Measurements from ENCODE around the gene CFAP46. TPM values are rescaled to one million over a fixed set of nuclear protein-coding genes. Genes with fewer than 3 reads are reported as not detected.

CFAP46 gene
- total RNA-seq, 1 experiment from 2014 or later: 3.3 TPM

DNA sequence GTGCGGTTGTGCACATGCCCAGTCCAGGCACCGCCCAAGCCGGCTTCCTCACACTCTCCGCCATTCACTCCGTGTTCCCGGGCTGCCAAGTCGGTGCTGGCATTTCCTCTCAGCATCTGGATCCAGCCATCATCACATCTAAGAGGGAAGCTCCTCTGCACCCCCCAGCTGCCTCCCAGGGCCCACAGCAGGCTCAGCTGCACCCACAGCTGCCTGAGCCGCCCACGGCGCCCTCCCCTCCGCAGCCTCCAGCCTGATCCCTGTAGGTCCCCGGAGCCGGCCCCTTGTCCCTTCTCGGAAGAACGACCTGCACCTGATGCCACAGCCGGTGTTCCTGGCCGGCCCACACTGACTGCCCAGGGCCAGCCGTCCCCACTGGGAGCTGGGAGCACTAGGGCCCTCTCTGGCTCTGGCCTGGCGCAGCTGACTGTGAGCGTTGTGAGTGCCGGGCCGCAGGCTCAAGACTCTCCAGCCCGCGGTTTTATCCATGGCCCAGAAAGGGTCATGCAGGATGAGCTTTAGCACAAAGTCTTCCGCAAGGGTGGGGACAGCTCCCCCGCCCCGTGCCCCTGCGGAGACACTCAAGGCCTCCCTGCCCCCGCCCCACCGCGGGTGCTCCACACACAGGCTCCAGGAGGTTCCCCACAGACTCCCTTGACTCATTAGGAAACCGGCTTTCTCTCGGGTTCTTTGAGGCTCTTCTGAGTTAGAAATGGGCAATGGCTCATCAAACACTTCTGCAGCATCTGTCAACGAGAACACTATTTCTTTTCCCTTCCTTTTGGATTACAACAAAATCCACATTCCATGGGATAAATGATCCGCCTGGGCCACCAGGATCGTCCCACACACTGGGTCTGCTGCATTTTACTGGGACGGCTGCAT lies 31.2 kb downstream of the CFAP46 start:
- ATAC-seq (peak; percentile 29; the same call in 1 of the 2 replicates), DNase-seq (ENCODE audit: low spot score) (no peak)
- H3K27me3 Mint-ChIP-seq (ENCODE audit: low read depth): no peaks in the 10 kb centered on the region
- CTCF ChIA-PET: interaction anchor here (0.6 to 1.1 kb wide), 3 partner anchors 17 to 306 kb away, joined by 3 read pairs; no protein-coding TSS in a partner anchor
- POLR2A ChIA-PET: no interaction called here
- H3K9me3 Mint-ChIP-seq: no peaks in the 10 kb centered on the region
- TF ChIP-seq SP1 (CRISPR knock-in tag; conservative IDR thresholded peaks at IDR 0.05) (no peak), USF1 (CRISPR knock-in tag; IDR thresholded peaks at IDR 0.05) (no peak), CBFB (CRISPR knock-in tag; IDR thresholded peaks at IDR 0.05; ENCODE audit: low read depth) (no peak), SOX15 (CRISPR knock-in tag; IDR thresholded peaks at IDR 0.05) (no peak), ZNF396 (CRISPR knock-in tag; IDR thresholded peaks at IDR 0.05; ENCODE audit: borderline replicate concordance) (no peak), ZNF263 (CRISPR knock-in tag; IDR thresholded peaks at IDR 0.05; ENCODE audit: low read depth) (no peak), TCF7 (CRISPR knock-in tag; IDR thresholded peaks at IDR 0.05; ENCODE audit: low read depth) (no peak)
- TF ChIP-seq, protein P1, sequence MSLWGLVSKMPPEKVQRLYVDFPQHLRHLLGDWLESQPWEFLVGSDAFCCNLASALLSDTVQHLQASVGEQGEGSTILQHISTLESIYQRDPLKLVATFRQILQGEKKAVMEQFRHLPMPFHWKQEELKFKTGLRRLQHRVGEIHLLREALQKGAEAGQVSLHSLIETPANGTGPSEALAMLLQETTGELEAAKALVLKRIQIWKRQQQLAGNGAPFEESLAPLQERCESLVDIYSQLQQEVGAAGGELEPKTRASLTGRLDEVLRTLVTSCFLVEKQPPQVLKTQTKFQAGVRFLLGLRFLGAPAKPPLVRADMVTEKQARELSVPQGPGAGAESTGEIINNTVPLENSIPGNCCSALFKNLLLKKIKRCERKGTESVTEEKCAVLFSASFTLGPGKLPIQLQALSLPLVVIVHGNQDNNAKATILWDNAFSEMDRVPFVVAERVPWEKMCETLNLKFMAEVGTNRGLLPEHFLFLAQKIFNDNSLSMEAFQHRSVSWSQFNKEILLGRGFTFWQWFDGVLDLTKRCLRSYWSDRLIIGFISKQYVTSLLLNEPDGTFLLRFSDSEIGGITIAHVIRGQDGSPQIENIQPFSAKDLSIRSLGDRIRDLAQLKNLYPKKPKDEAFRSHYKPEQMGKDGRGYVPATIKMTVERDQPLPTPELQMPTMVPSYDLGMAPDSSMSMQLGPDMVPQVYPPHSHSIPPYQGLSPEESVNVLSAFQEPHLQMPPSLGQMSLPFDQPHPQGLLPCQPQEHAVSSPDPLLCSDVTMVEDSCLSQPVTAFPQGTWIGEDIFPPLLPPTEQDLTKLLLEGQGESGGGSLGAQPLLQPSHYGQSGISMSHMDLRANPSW (CRISPR knock-in tag; conservative IDR thresholded peaks at IDR 0.05; ENCODE audit: low read depth): no peak
- TF ChIP-seq, protein P2, sequence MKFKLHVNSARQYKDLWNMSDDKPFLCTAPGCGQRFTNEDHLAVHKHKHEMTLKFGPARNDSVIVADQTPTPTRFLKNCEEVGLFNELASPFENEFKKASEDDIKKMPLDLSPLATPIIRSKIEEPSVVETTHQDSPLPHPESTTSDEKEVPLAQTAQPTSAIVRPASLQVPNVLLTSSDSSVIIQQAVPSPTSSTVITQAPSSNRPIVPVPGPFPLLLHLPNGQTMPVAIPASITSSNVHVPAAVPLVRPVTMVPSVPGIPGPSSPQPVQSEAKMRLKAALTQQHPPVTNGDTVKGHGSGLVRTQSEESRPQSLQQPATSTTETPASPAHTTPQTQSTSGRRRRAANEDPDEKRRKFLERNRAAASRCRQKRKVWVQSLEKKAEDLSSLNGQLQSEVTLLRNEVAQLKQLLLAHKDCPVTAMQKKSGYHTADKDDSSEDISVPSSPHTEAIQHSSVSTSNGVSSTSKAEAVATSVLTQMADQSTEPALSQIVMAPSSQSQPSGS (CRISPR knock-in tag; IDR thresholded peaks at IDR 0.05; ENCODE audit: borderline replicate concordance, low read depth): no peak
- H3K4me3 Mint-ChIP-seq: no peak overlapping the region
- H3K4me1 Mint-ChIP-seq: peaks cover 5% of the 10 kb centered on the region
- peak overlapping the region; percentile 74; the same call in 1 of the 2 replicates for H3K27ac Mint-ChIP-seq
- H3K36me3 Mint-ChIP-seq: no peaks in the 10 kb centered on the region

GRCh38 chr10:132910186-132910880 lies 32.0 kb downstream of the CFAP46 start:
- Mint-ChIP-seq H3K27ac (peak overlapping the region; percentile 74; the same call in 1 of the 2 replicates), H3K4me3 (no peak overlapping the region), H3K36me3 (no peaks in the 10 kb centered on the region), H3K27me3 (ENCODE audit: low read depth) (no peaks in the 10 kb centered on the region), H3K4me1 (peaks cover 5% of the 10 kb centered on the region), H3K9me3 (no peaks in the 10 kb centered on the region)
- POLR2A ChIA-PET: no interaction called here
- CTCF ChIA-PET: interaction anchor here (1.0 to 1.3 kb wide), 2 partner anchors 191 to 215 kb away, joined by 3 to 4 read pairs; no protein-coding TSS in a partner anchor
- ATAC-seq (no peak), DNase-seq (ENCODE audit: low spot score) (peak; percentile 17)
- no peak for TF ChIP-seq ZNF671 (CRISPR knock-in tag; IDR thresholded peaks at IDR 0.05)
- TF ChIP-seq, protein P3, sequence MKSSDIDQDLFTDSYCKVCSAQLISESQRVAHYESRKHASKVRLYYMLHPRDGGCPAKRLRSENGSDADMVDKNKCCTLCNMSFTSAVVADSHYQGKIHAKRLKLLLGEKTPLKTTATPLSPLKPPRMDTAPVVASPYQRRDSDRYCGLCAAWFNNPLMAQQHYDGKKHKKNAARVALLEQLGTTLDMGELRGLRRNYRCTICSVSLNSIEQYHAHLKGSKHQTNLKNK (CRISPR knock-in tag; IDR thresholded peaks at IDR 0.05): no peak
- TF ChIP-seq TP53 (CRISPR knock-in tag; IDR thresholded peaks at IDR 0.05): no peak

GRCh38 chr10:132909491-132910071 lies 32.8 kb downstream of the CFAP46 start:
- ChIA-PET CTCF (interaction anchor here (1.3 kb wide), 1 partner anchor 215 kb away, joined by 4 read pairs; no protein-coding TSS in a partner anchor), POLR2A (no interaction called here)
- ATAC-seq (no peak), DNase-seq (ENCODE audit: low spot score) (peak; percentile 7)
- Mint-ChIP-seq H3K4me1 (peaks cover 5% of the 10 kb centered on the region), H3K27ac (no peak overlapping the region), H3K36me3 (no peaks in the 10 kb centered on the region), H3K4me3 (no peak overlapping the region), H3K9me3 (no peaks in the 10 kb centered on the region), H3K27me3 (ENCODE audit: low read depth) (no peaks in the 10 kb centered on the region)
- no peak for TF ChIP-seq EMX1 (CRISPR knock-in tag; IDR thresholded peaks at IDR 0.05)
- no peak for TF ChIP-seq TP53 (CRISPR knock-in tag; IDR thresholded peaks at IDR 0.05)
- TF ChIP-seq, protein P4, sequence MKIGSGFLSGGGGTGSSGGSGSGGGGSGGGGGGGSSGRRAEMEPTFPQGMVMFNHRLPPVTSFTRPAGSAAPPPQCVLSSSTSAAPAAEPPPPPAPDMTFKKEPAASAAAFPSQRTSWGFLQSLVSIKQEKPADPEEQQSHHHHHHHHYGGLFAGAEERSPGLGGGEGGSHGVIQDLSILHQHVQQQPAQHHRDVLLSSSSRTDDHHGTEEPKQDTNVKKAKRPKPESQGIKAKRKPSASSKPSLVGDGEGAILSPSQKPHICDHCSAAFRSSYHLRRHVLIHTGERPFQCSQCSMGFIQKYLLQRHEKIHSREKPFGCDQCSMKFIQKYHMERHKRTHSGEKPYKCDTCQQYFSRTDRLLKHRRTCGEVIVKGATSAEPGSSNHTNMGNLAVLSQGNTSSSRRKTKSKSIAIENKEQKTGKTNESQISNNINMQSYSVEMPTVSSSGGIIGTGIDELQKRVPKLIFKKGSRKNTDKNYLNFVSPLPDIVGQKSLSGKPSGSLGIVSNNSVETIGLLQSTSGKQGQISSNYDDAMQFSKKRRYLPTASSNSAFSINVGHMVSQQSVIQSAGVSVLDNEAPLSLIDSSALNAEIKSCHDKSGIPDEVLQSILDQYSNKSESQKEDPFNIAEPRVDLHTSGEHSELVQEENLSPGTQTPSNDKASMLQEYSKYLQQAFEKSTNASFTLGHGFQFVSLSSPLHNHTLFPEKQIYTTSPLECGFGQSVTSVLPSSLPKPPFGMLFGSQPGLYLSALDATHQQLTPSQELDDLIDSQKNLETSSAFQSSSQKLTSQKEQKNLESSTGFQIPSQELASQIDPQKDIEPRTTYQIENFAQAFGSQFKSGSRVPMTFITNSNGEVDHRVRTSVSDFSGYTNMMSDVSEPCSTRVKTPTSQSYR (CRISPR knock-in tag; IDR thresholded peaks at IDR 0.05): no peak
- TF ChIP-seq, protein P5, sequence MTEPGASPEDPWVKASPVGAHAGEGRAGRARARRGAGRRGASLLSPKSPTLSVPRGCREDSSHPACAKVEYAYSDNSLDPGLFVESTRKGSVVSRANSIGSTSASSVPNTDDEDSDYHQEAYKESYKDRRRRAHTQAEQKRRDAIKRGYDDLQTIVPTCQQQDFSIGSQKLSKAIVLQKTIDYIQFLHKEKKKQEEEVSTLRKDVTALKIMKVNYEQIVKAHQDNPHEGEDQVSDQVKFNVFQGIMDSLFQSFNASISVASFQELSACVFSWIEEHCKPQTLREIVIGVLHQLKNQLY (CRISPR knock-in tag; IDR thresholded peaks at IDR 0.05): no peak
- TF ChIP-seq OVOL2 (CRISPR knock-in tag; IDR thresholded peaks at IDR 0.05; ENCODE audit: borderline replicate concordance): no peak
- TF ChIP-seq ZNF263 (CRISPR knock-in tag; IDR thresholded peaks at IDR 0.05; ENCODE audit: low read depth): no peak
- TF ChIP-seq ERG (CRISPR knock-in tag; IDR thresholded peaks at IDR 0.05): no peak
- TF ChIP-seq CREB1 (CRISPR knock-in tag; IDR thresholded peaks at IDR 0.05): no peak
- TF ChIP-seq ZNF396 (CRISPR knock-in tag; IDR thresholded peaks at IDR 0.05; ENCODE audit: borderline replicate concordance): no peak
